ENCODE results near the gene BEGAIN. TPM values are rescaled to one million over a fixed set of nuclear protein-coding genes. Genes with fewer than 3 reads are reported as not detected.

The BEGAIN gene
- polyA plus RNA-seq, 2 donors: 0.28 to 0.88 TPM

GRCh38 chr14:100548295-100548655, 38.9 kb downstream of the BEGAIN start:
- WGBS, 2 donors: 45 to 49% methylated on average over 5 of the region's 5 CpGs
- no peaks in the 10 kb centered on the region for H3K9me3 ChIP-seq (ENCODE audit: control insufficient read depth in 2 of 2, insufficient read depth in 1 of 2, low read depth in 1 of 2, low read length in 1 of 2)
- H3K27ac ChIP-seq (ENCODE audit: low read depth in 2 of 2, low read length in 1 of 2): no peak overlapping the region
- peaks cover 0 to 6% of the 10 kb centered on the region in 2 donors for H3K4me1 ChIP-seq (ENCODE audit: control insufficient read depth in 2 of 2, insufficient read depth in 2 of 2, low read length in 1 of 2)
- H3K27me3 ChIP-seq (ENCODE audit: control insufficient read depth in 1 of 2, insufficient read depth in 2 of 2, low read length in 2 of 2): no peaks in the 10 kb centered on the region
- no peaks in the 10 kb centered on the region for H3K36me3 ChIP-seq (ENCODE audit: control insufficient read depth in 2 of 2, insufficient read depth in 2 of 2, low read length in 1 of 2)
- no peak overlapping the region for H3K4me3 ChIP-seq (ENCODE audit: low read depth in 1 of 2, low read length in 2 of 2)

DNA sequence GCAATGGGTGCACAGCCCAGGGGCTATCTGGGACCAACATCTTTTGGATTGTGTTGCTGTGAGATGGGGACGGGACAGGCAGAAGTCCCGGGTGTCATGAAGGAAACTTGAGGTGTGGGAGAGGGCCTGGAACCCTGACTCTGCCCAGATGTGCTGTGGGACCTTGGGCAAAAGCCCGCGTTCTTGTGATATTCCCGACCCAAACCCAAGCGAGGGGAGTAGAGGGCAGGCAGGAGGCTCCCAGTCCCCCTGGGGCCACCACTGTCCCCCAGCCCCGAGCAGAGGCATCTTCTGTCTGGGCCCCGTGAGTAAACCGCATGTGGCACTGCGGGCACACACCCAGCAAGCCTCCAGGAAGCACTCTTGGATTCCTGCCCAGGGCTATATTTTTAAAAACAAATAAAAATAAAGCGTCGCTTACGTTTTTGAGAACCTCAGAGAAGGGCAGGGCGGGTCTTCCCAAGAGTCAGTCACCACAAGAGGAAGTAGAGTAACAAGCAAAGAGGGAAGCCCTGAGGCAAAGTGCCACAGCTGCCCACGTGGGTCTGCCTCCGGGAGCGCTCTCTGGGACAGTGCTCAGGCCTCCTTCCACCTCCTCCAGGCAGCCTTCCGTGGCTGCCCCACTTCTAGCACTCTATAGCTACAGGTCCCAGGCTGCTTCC, 39.5 kb downstream of the BEGAIN start:
- H3K9me3 ChIP-seq (ENCODE audit: control insufficient read depth in 2 of 2, insufficient read depth in 1 of 2, low read depth in 1 of 2, low read length in 1 of 2): no peaks in the 10 kb centered on the region
- H3K27ac ChIP-seq (ENCODE audit: low read depth in 2 of 2, low read length in 1 of 2): no peak overlapping the region
- H3K36me3 ChIP-seq (ENCODE audit: control insufficient read depth in 2 of 2, insufficient read depth in 2 of 2, low read length in 1 of 2): no peaks in the 10 kb centered on the region
- H3K4me3 ChIP-seq (ENCODE audit: low read depth in 1 of 2, low read length in 2 of 2): no peak overlapping the region
- H3K27me3 ChIP-seq (ENCODE audit: control insufficient read depth in 1 of 2, insufficient read depth in 2 of 2, low read length in 2 of 2): no peaks in the 10 kb centered on the region
- H3K4me1 ChIP-seq (ENCODE audit: control insufficient read depth in 2 of 2, insufficient read depth in 2 of 2, low read length in 1 of 2): peaks cover 0 to 6% of the 10 kb centered on the region in 2 donors
- 42 to 47% methylated on average over 18 of the region's 18 CpGs for WGBS, 2 donors

- H3K4me3 ChIP-seq (ENCODE audit: low read depth in 1 of 2, low read length in 2 of 2): peak overlapping the region in 1 of 2 donors; percentile 34
- H3K27ac ChIP-seq (ENCODE audit: low read depth in 2 of 2, low read length in 1 of 2): no peak overlapping the region
- no peaks in the 10 kb centered on the region for H3K9me3 ChIP-seq (ENCODE audit: control insufficient read depth in 2 of 2, insufficient read depth in 1 of 2, low read depth in 1 of 2, low read length in 1 of 2)
- no peaks in the 10 kb centered on the region for H3K36me3 ChIP-seq (ENCODE audit: control insufficient read depth in 2 of 2, insufficient read depth in 2 of 2, low read length in 1 of 2)
- no peaks in the 10 kb centered on the region for H3K27me3 ChIP-seq (ENCODE audit: control insufficient read depth in 1 of 2, insufficient read depth in 2 of 2, low read length in 2 of 2)
- WGBS, 2 donors: 22 to 67% methylated on average over 5 to 17 of the region's 28 CpGs
- peaks cover 0 to 6% of the 10 kb centered on the region in 2 donors for H3K4me1 ChIP-seq (ENCODE audit: control insufficient read depth in 2 of 2, insufficient read depth in 2 of 2, low read length in 1 of 2)
Observed at GRCh38 chr14:100546051-100546443, 41.2 kb downstream of the BEGAIN start.

GRCh38 chr14:100545359-100545758, 41.9 kb downstream of the BEGAIN start:
- 80 to 82% methylated on average over 5 of the region's 5 CpGs for WGBS, 2 donors
- H3K9me3 ChIP-seq (ENCODE audit: control insufficient read depth in 2 of 2, insufficient read depth in 1 of 2, low read depth in 1 of 2, low read length in 1 of 2): no peaks in the 10 kb centered on the region
- no peaks in the 10 kb centered on the region for H3K36me3 ChIP-seq (ENCODE audit: control insufficient read depth in 2 of 2, insufficient read depth in 2 of 2, low read length in 1 of 2)
- H3K27ac ChIP-seq (ENCODE audit: low read depth in 2 of 2, low read length in 1 of 2): no peak overlapping the region
- H3K4me3 ChIP-seq (ENCODE audit: low read depth in 1 of 2, low read length in 2 of 2): no peak overlapping the region
- peaks cover 0 to 6% of the 10 kb centered on the region in 2 donors for H3K4me1 ChIP-seq (ENCODE audit: control insufficient read depth in 2 of 2, insufficient read depth in 2 of 2, low read length in 1 of 2)
- no peaks in the 10 kb centered on the region for H3K27me3 ChIP-seq (ENCODE audit: control insufficient read depth in 1 of 2, insufficient read depth in 2 of 2, low read length in 2 of 2)

- no peak overlapping the region for H3K4me3 ChIP-seq (ENCODE audit: low read depth in 1 of 2, low read length in 2 of 2)
- no peaks in the 10 kb centered on the region for H3K36me3 ChIP-seq (ENCODE audit: control insufficient read depth in 2 of 2, insufficient read depth in 2 of 2, low read length in 1 of 2)
- 88 to 91% methylated on average over 15 of the region's 15 CpGs for WGBS, 2 donors
- H3K9me3 ChIP-seq (ENCODE audit: control insufficient read depth in 2 of 2, insufficient read depth in 1 of 2, low read depth in 1 of 2, low read length in 1 of 2): no peaks in the 10 kb centered on the region
- H3K27ac ChIP-seq (ENCODE audit: low read depth in 2 of 2, low read length in 1 of 2): no peak overlapping the region
- H3K27me3 ChIP-seq (ENCODE audit: control insufficient read depth in 1 of 2, insufficient read depth in 2 of 2, low read length in 2 of 2): no peaks in the 10 kb centered on the region
- peaks cover 0 to 6% of the 10 kb centered on the region in 2 donors for H3K4me1 ChIP-seq (ENCODE audit: control insufficient read depth in 2 of 2, insufficient read depth in 2 of 2, low read length in 1 of 2)
Observed at GRCh38 chr14:100544506-100545141, 42.6 kb downstream of the BEGAIN start.

GRCh38 chr14:100543471-100544455, 43.5 kb downstream of the BEGAIN start:
- Histone ChIP-seq H3K4me1 (ENCODE audit: control insufficient read depth in 2 of 2, insufficient read depth in 2 of 2, low read length in 1 of 2) (peaks cover 0 to 6% of the 10 kb centered on the region in 2 donors), H3K27me3 (ENCODE audit: control insufficient read depth in 1 of 2, insufficient read depth in 2 of 2, low read length in 2 of 2) (no peaks in the 10 kb centered on the region)
- 89 to 90% methylated on average over 19 of the region's 19 CpGs for WGBS, 2 donors

GRCh38 chr14:100542619-100543205, 44.5 kb downstream of the BEGAIN start:
- 86% methylated on average over 12 of the region's 12 CpGs for WGBS, 2 donors
- peaks cover 0 to 6% of the 10 kb centered on the region in 2 donors for H3K4me1 ChIP-seq (ENCODE audit: control insufficient read depth in 2 of 2, insufficient read depth in 2 of 2, low read length in 1 of 2)
- no peak overlapping the region for H3K27ac ChIP-seq (ENCODE audit: low read depth in 2 of 2, low read length in 1 of 2)
- no peak overlapping the region for H3K4me3 ChIP-seq (ENCODE audit: low read depth in 1 of 2, low read length in 2 of 2)
- no peaks in the 10 kb centered on the region for H3K36me3 ChIP-seq (ENCODE audit: control insufficient read depth in 2 of 2, insufficient read depth in 2 of 2, low read length in 1 of 2)
- no peaks in the 10 kb centered on the region for H3K9me3 ChIP-seq (ENCODE audit: control insufficient read depth in 2 of 2, insufficient read depth in 1 of 2, low read depth in 1 of 2, low read length in 1 of 2)
- H3K27me3 ChIP-seq (ENCODE audit: control insufficient read depth in 1 of 2, insufficient read depth in 2 of 2, low read length in 2 of 2): no peaks in the 10 kb centered on the region

More at GRCh38 chr14:100543471-100544455, 43.5 kb downstream of the BEGAIN start:
- Histone ChIP-seq H3K36me3 (ENCODE audit: control insufficient read depth in 2 of 2, insufficient read depth in 2 of 2, low read length in 1 of 2) (no peaks in the 10 kb centered on the region), H3K9me3 (ENCODE audit: control insufficient read depth in 2 of 2, insufficient read depth in 1 of 2, low read depth in 1 of 2, low read length in 1 of 2) (no peaks in the 10 kb centered on the region), H3K27ac (ENCODE audit: low read depth in 2 of 2, low read length in 1 of 2) (no peak overlapping the region), H3K4me3 (ENCODE audit: low read depth in 1 of 2, low read length in 2 of 2) (no peak overlapping the region)

DNA sequence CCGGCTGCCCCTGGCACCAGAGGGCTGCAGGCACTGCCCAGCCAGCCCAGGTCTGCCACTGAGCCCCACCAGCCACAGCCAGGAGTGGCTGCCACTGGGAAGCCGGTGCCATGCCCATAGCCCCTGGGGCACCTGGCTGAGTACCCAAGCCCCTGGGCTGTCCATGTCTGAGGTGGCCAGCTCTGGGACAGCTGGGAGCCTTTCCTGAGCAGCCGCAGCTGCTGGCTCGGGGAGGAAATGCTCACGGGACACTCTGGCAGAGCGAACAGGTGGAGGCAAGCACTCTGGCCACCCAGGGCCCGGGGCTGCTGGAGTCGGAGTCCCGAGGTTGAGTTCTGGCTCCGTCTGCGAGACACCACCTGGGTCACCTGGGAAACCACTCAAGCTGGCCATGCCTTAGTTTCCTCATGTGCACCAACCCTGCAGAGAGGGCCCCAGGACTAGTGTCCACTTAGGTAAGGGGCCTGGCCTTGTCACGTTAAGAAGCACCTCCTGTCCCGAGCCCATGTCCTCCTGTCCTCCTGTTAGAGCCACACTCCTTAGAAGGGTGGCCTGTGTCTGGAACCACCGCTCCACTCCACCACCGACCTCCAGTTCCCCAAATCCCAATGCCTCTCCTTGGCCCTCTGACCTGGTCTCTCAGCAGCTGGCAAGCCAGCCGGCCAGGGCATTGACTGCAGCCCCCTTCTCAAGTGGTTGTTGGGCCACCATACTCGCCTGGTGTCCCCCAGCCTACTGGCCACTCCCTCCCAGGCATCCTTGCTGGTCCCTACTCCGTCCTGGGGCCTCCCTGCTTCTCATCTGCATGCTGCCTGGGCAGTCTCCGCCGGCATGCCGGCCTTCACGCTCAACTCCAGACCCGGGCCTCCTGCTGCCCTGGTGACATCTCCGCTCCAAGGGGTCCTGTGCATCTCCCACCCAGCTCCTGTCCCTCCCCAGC, 45.3 kb downstream of the BEGAIN start:
- Histone ChIP-seq H3K4me3 (ENCODE audit: low read depth in 1 of 2, low read length in 2 of 2) (no peak overlapping the region), H3K27me3 (ENCODE audit: control insufficient read depth in 1 of 2, insufficient read depth in 2 of 2, low read length in 2 of 2) (no peaks in the 10 kb centered on the region), H3K27ac (ENCODE audit: low read depth in 2 of 2, low read length in 1 of 2) (no peak overlapping the region), H3K4me1 (ENCODE audit: control insufficient read depth in 2 of 2, insufficient read depth in 2 of 2, low read length in 1 of 2) (peaks cover 0 to 3% of the 10 kb centered on the region in 2 donors), H3K9me3 (ENCODE audit: control insufficient read depth in 2 of 2, insufficient read depth in 1 of 2, low read depth in 1 of 2, low read length in 1 of 2) (no peaks in the 10 kb centered on the region), H3K36me3 (ENCODE audit: control insufficient read depth in 2 of 2, insufficient read depth in 2 of 2, low read length in 1 of 2) (no peaks in the 10 kb centered on the region)
- 84 to 85% methylated on average over 24 of the region's 24 CpGs for WGBS, 2 donors
